Body of pancreas (tissue), 4 donors: ENCODE data around the gene ACP3. TPM values are rescaled to one million over a fixed set of nuclear protein-coding genes. Genes with fewer than 3 reads are reported as not detected.

Source experiments
- ATAC-seq: fragments of 150-250 bp; one replicate; pipeline ENCODE4 v1.9.1; 2016
- DNase-seq, 4 donors: peaks; one replicate each; pipeline ENCODE4 v3.0.0-alpha.2; 2019
- H3K27ac ChIP-seq, 4 donors: fragments of 200-600 bp; sonication (generic); 1 replicate in 3 of 4; 2 replicates in 1 of 4; pipeline versions ENCODE4 v1.5.1 to v1.6.1; 2016 to 2019; ENCODE audit warnings: mild to moderate bottlenecking in 1 of 4, mixed read lengths in 1 of 4, moderate library complexity in 1 of 4
- H3K27me3 ChIP-seq, 2 donors: fragments of 200-600 bp; sonication (generic); one replicate each; pipeline ENCODE4 v1.6.0; 2016; ENCODE audit warnings: mild to moderate bottlenecking in 1 of 2
- H3K36me3 ChIP-seq, 2 donors: fragments of 200-600 bp; sonication (generic); replicated peaks in 1 of 2; 2 replicates each; pipeline ENCODE4 v1.5.1; 2016; ENCODE audit warnings: low read depth in 2 of 2; ENCODE audit not compliant: insufficient read depth in 1 of 2
- H3K4me1 ChIP-seq: fragments of 200-600 bp; sonication (generic); one replicate; pipeline ENCODE4 v1.6.0; 2016
- H3K4me3 ChIP-seq, 2 donors: fragments of 200-600 bp; sonication (generic); 1 replicate in 1 of 2; 2 replicates in 1 of 2; pipeline ENCODE4 v1.5.1; 2016 to 2019
- H3K9me3 ChIP-seq, 3 donors: fragments of 200-600 bp; sonication (generic); 1 replicate in 2 of 3; 2 replicates in 1 of 3; pipeline ENCODE4 v1.5.1; 2016
- CTCF ChIP-seq, 7 experiments: fragments of 450-650 bp in 4 of 7; fragments of 200-600 bp in 3 of 7; sonication (generic) in 3 of 7; IDR thresholded peaks; one replicate each; pipeline ENCODE4 v1.5.1; 2016 to 2019; ENCODE audit warnings: antibody characterized with exemption in 7 of 7
- POLR2A ChIP-seq, 3 donors: fragments of 450-650 bp; IDR thresholded peaks; one replicate each; pipeline ENCODE4 v1.6.1; 2016; ENCODE audit warnings: antibody characterized with exemption in 3 of 3, mild to moderate bottlenecking in 2 of 3
- WGBS, 2 donors: methylation state at CpG; one replicate each; pipeline ENCODE4 v1.1.5; 2017; 5-methylcytosine and 5-hydroxymethylcytosine counted together
- intact Hi-C: fragments of 100-400 bp; cut with DNase I; formaldehyde crosslinking; loops from one replicate; pipeline ENCODE4 v1.15.1; 2023
- total RNA-seq, 2 donors: library from RNA; depleted of rRNA; stranded (reverse); fragments of >200 nt; gene quantifications; one replicate each; pipeline ENCODE4 v1.1.0, GENCODE V29; 2016

The ACP3 gene
- total RNA-seq, 2 donors from 2014 or later: 0.33 to 1.6 TPM

- WGBS, 2 donors: 67 to 68% methylated on average over 2 of the region's 2 CpGs
These were observed 61.0 kb downstream of the ACP3 start for GRCh38 chr3:132378048-132378762.

GRCh38 chr3:132378846-132379245 is 61.6 kb downstream of the ACP3 start:
- no peak for DNase-seq
- no peaks in the 10 kb centered on the region for H3K27me3 ChIP-seq
- H3K36me3 ChIP-seq: no peaks in the 10 kb centered on the region
- H3K4me1 ChIP-seq: no peaks in the 10 kb centered on the region
- TF ChIP-seq CTCF (IDR thresholded peaks at IDR 0.05) (no peak), POLR2A (IDR thresholded peaks at IDR 0.05) (no peak)
- ATAC-seq: no peak
- WGBS, 2 donors: 42 to 59% methylated on average over 2 of the region's 2 CpGs
- H3K4me3 ChIP-seq: no peak overlapping the region
- no peak overlapping the region for H3K27ac ChIP-seq
- intact Hi-C loops: no loop called here
- H3K9me3 ChIP-seq: no peaks in the 10 kb centered on the region

More at GRCh38 chr3:132378048-132378762, 61.0 kb downstream of the ACP3 start:
- no peak overlapping the region for H3K27ac ChIP-seq
- ATAC-seq (no peak), DNase-seq (no peak)
- H3K4me3 ChIP-seq: no peak overlapping the region
- no peaks in the 10 kb centered on the region for H3K9me3 ChIP-seq
- no peaks in the 10 kb centered on the region for H3K4me1 ChIP-seq
- intact Hi-C loops: no loop called here
- TF ChIP-seq POLR2A (IDR thresholded peaks at IDR 0.05) (no peak), CTCF (IDR thresholded peaks at IDR 0.05) (no peak)
- no peaks in the 10 kb centered on the region for H3K36me3 ChIP-seq
- no peaks in the 10 kb centered on the region for H3K27me3 ChIP-seq

GRCh38 chr3:132380920-132381319 is 63.7 kb downstream of the ACP3 start:
- Histone ChIP-seq H3K27ac (no peak overlapping the region), H3K36me3 (no peaks in the 10 kb centered on the region), H3K4me3 (no peak overlapping the region), H3K9me3 (no peaks in the 10 kb centered on the region), H3K4me1 (no peaks in the 10 kb centered on the region), H3K27me3 (no peaks in the 10 kb centered on the region)
- ATAC-seq: no peak
- 75% methylated on average over 1 of the region's 1 CpG for WGBS, 2 donors
- no peak for DNase-seq
- no peak for TF ChIP-seq CTCF (IDR thresholded peaks at IDR 0.05)
- no peak for TF ChIP-seq POLR2A (IDR thresholded peaks at IDR 0.05)
- intact Hi-C loops: no loop called here

- Histone ChIP-seq H3K9me3 (no peaks in the 10 kb centered on the region), H3K27me3 (no peaks in the 10 kb centered on the region), H3K36me3 (no peaks in the 10 kb centered on the region), H3K4me3 (no peak overlapping the region), H3K4me1 (no peaks in the 10 kb centered on the region), H3K27ac (no peak overlapping the region)
- no peak for TF ChIP-seq CTCF (IDR thresholded peaks at IDR 0.05)
- TF ChIP-seq POLR2A (IDR thresholded peaks at IDR 0.05): no peak
- DNase-seq: no peak
- no peak for ATAC-seq
- WGBS, 2 donors: 86 to 90% methylated on average over 11 to 14 of the region's 14 CpGs
- intact Hi-C loops: no loop called here
These were observed 64.2 kb downstream of the ACP3 start for GRCh38 chr3:132381348-132381944.

- H3K27me3 ChIP-seq: no peaks in the 10 kb centered on the region
- no peak for DNase-seq
- TF ChIP-seq CTCF (IDR thresholded peaks at IDR 0.05) (no peak), POLR2A (IDR thresholded peaks at IDR 0.05) (no peak)
- no peak for ATAC-seq
- no peaks in the 10 kb centered on the region for H3K9me3 ChIP-seq
- no peak overlapping the region for H3K27ac ChIP-seq
- H3K4me3 ChIP-seq: no peak overlapping the region
- H3K36me3 ChIP-seq: no peaks in the 10 kb centered on the region
- 60 to 68% methylated on average over 4 of the region's 4 CpGs for WGBS, 2 donors
- intact Hi-C loops: no loop called here
- no peaks in the 10 kb centered on the region for H3K4me1 ChIP-seq
These were observed 65.1 kb downstream of the ACP3 start for GRCh38 chr3:132382267-132382666.
